ENCODE measurements around the gene XYLT1.
"Not testable (repeated sequence)": the region's sequence is repeated elsewhere in the genome, so short reads cannot be mapped to it uniquely, and the experiment has no call there.

The XYLT1 gene

DNA sequence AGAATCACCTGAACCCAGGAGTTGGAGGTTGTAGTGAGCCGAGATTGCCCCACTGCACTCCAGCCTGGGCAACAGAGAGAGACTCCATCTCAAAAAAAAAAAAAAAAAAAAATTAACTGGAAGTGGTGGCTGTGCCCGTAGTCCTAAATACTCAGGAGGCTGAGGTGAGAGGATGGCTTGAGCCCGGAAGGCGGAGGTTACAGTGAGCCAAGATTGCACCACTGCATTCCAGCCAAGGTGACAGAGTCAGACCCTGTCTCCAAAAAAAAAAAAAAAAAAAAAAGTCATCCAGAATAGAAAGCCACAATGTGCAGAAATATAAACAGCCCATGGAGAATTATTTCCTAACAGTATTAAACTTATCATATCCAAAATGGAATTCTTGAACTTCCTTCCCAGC lies 11.6 kb upstream of the XYLT1 start:
- not testable (repeated sequence) for DNase-seq

- no peak for DNase-seq
Measured at GRCh38 chr16:17481736-17482135, 11.0 kb upstream of the XYLT1 start.

DNA sequence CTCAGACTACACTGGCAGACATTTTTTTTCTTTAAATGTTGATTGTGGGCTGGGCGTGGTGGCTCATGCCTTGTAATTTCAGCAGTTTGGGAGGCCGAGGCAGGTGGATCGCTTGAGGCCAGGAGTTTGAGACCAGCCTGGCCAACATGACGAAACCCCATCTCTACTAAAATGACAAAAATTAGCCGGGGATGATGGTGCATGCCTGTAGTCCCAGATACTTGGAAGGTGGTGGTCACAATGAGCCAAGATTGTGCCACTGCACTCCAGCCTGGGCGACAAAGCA lies 6.4 kb upstream of the XYLT1 start:
- not testable (repeated sequence) for DNase-seq

DNA sequence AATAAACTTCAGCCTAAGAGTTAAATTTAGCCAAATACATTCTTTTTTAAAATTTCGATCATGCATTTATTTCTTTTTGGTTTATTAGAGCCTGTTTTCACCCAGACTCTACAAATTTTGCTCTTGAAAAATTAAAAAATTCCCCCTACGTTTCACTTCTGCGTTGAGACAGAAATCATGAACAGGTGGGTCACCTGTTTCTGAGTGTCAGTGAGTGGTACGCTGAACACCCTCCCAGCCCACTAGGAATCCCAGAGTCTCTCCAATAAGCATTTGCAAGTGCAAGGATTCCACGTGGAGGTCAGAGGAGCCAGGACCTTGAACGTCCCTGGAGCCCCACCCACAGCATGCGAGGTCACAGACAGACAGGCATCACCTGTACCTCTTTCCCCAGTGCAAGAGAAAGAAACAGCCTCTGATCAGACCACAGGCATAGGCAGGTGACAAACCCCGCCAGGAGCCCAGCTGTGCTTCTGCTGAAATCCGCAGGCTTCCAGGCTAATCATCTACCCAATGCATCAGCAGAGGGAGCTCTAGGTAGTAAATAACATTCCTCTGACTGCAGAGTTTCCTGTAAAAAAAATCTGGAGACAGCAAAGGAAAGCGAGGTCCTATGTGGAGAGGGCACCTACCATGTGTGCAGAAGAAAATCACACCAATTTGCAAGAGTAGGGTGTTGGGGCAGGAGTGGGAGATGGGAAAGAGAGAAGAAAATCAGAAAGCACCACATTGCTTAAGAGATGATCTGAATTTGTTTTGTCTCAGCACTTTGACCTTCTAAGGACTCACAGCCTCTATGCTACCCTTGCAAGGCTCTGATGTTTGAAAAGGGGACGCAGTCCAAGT lies 5.9 kb upstream of the XYLT1 start:
- DNase-seq: peak; percentile 50

DNA sequence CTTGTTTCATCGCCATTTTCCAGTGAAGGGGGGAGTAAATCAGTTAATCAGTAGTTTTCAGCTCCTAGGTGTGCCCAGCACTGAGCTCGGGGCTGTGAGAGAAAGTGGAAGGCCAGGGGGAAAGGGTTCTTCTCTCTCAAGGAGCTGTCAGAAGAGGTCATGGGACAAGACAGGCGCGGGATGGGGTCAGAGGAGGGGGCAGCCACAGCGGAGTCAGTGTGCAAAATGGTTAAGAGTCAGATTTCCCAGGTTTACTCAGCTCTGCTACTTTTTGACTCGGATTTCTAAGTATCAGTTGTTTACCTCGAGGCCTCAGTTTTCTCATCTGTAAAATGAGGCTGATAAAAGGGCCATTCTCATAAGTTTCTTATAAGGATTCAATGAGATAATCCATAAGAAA lies 4.3 kb upstream of the XYLT1 start:
- peak; percentile 75 for DNase-seq

GRCh38 chr16:17474572-17474971 lies 3.8 kb upstream of the XYLT1 start:
- peak; percentile 30 for DNase-seq

- peak; percentile 47 for DNase-seq
Measured at GRCh38 chr16:17474037-17474436, 3.3 kb upstream of the XYLT1 start.

GRCh38 chr16:17471719-17472461 lies 1.1 kb upstream of the XYLT1 start:
- DNase-seq: no peak

DNA sequence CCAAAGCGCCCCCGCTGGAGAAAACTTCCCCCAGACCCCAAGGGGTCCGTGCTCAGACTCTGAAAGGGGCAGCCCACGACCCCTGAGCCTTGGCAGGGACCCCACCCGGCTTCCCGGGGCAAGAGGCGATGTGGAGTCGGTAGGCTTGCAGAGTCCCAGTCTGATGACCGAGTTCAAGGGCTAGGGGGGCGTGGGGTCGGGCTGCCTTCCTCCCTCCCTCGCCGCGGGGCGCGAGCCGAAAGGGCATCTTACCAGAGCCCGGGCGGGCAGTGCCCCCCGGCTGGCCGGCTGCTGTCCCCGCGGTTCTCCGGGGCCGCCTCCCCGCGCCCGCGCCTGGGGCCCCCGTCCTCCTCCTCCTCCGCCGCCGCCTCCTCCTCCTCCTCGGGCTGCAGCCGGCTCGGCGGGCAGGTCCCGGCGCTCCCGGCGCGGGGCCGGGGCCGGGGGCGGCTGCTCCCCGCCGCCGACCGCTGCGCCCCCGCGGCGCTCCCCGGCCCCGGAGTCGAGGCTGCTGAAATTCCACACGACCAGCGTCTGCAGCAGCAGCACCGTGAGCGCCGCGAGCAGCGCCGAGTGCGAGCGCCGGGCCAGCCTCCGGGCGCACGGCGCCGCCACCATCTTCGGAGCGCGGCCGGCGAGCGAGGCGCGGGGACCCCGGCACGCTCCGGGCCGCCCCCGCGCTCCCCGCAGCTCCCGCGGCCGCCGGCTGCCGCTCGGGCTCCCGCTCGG lies 415 bp downstream of the XYLT1 start:
- DNase-seq: peak; percentile 10

- DNase-seq: peak; percentile 29
Measured at GRCh38 chr16:17469741-17470181, 999 bp downstream of the XYLT1 start.

GRCh38 chr16:17469011-17469740 lies 1.6 kb downstream of the XYLT1 start:
- no peak for DNase-seq

- DNase-seq: no peak
Measured at GRCh38 chr16:17468611-17469010, 2.1 kb downstream of the XYLT1 start.

GRCh38 chr16:17467923-17468540 lies 2.7 kb downstream of the XYLT1 start:
- DNase-seq: peak; percentile 47

GRCh38 chr16:17466876-17467275 lies 3.9 kb downstream of the XYLT1 start:
- no peak for DNase-seq

- DNase-seq: no peak
Measured at GRCh38 chr16:17465460-17465859, 5.3 kb downstream of the XYLT1 start.

DNA sequence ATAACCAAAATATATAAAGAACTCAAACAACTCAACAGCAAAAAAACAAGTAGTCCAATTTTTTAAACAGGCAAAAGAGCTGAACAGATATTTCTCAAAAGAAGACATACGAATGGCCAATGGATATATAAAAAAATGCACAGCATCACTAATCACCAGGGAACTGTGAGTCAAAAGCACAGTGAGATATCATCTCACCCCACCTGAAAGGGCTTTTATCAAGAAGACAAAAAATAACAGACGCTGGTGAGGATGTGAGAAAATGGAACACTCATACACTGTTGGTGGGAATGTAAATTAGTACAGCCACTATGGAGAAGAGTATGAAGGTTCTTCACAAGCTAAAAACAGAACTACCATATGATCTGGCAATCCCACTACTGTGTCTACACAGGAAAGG lies 7.4 kb downstream of the XYLT1 start:
- no peak for DNase-seq

GRCh38 chr16:17461951-17462729 lies 8.6 kb downstream of the XYLT1 start:
- peak; percentile 13 for DNase-seq

DNA sequence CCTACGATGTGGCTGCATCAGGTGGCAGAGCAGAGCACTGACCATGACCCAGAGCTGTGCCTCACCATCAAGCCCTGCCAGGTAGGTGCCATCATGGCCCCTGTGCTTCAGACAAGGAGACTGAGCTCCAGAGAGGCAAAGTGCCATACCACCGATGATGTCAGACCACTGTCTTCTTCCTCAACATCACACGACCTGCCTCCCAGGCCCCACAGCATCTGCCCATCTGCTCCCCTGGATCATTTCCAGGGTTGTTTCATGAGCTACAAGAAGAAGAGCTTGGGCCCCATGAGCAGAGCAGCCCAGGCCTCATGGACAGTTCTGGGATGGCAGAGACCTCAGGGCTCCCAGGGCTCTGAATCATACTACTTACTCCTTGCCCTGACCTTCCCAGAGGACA lies 9.9 kb downstream of the XYLT1 start:
- DNase-seq: no peak

DNA sequence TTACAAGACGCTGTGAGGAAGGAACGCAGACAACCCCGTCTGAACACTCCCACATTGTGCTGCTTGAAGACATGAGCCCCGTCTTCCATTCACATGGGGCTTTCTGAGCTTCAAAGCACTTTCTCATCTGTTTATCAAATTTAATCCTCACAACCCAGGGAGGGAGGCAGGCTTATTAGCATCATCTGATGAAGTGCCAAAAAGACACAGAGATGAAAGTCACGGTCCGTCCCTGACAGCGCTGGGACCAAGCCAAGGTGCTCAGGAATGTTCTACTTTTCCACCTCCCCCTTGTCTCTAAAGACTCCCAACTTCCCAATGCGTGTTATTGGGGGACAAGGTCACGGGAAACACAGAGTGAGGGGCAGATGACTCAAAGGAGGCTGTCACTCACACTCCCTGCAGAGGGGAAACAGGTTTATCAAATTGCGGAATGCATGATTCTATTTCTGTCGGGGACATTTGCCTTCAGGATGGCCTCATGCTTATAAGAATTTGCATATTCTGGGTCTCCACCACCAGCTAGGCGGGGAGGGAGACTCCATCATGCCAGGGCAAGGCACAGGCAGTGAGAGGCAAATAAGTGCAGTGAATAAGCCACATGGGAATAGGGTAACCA lies 10.7 kb downstream of the XYLT1 start:
- no peak for DNase-seq

- no peak for DNase-seq
Measured at GRCh38 chr16:17457997-17458396, 12.8 kb downstream of the XYLT1 start.

DNA sequence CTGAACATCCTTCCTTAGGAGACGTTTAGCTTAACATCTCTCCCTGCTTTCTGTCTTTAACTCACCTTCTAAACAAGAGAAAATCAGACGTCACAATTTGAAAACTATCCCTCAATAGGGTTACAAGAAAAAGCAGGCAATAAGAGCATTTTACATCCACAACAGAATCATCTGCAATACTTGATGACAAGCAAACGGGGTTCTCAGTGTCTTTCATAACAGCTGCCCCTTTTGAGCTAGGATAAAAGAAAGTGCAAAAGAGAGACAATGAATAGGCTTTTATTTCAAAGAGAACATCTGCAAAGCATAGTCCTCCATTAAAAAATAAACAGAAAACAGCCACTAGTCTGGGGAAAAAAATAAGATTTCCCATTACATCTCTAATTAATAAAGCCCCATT lies 13.2 kb downstream of the XYLT1 start:
- no peak for DNase-seq
